ENCODE measurements around the gene DUT. TPM values are rescaled to one million over a fixed set of nuclear protein-coding genes. Genes with fewer than 3 reads are reported as not detected.

DUT gene
- total RNA-seq, 1 donor from 2014 or later: 150 TPM

DNA sequence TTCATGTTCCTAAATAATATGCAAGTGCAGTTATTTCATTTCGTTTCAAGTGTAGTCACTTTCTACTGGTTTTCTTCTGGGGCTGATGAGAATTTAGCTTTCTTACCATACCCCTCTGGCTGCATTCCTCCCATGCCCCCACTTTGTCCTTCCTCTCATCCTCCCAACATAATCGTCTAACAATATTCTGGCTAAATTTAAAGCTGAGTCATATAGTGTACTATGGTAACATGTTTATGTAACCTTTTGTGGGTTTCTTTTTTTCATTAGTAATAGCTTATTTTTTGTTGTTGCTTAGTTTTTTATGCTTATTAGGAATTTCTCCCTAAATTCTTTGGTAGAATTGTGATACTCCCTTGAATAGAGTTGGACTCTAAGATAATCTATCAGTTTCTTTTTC is 30.5 kb downstream of the DUT start:
- no peak overlapping the region for H3K4me3 ChIP-seq
- H3K27ac ChIP-seq: no peak overlapping the region
- no peak for TF ChIP-seq CTCF (IDR thresholded peaks at IDR 0.05)
- no peaks in the 10 kb centered on the region for H3K36me3 ChIP-seq
- DNase-seq (ENCODE audit: low spot score in 2 of 2): no peak
- H3K27me3 ChIP-seq: no peaks in the 10 kb centered on the region
- intact Hi-C loops (cut with DNase I): no loop called here
- H3K4me1 ChIP-seq: peaks cover 0 to 10% of the 10 kb centered on the region in 2 donors
- no peaks in the 10 kb centered on the region for H3K9me3 ChIP-seq

- Histone ChIP-seq H3K4me3 (no peak overlapping the region), H3K27ac (no peak overlapping the region), H3K36me3 (no peaks in the 10 kb centered on the region), H3K4me1 (peaks cover 0 to 6% of the 10 kb centered on the region in 2 donors), H3K27me3 (no peaks in the 10 kb centered on the region), H3K9me3 (no peaks in the 10 kb centered on the region)
- intact Hi-C loops (cut with DNase I): no loop called here
- no peak for TF ChIP-seq CTCF (IDR thresholded peaks at IDR 0.05)
- DNase-seq (ENCODE audit: low spot score in 2 of 2): no peak
These were observed 32.2 kb downstream of the DUT start for GRCh38 chr15:48363474-48363873.

DNA sequence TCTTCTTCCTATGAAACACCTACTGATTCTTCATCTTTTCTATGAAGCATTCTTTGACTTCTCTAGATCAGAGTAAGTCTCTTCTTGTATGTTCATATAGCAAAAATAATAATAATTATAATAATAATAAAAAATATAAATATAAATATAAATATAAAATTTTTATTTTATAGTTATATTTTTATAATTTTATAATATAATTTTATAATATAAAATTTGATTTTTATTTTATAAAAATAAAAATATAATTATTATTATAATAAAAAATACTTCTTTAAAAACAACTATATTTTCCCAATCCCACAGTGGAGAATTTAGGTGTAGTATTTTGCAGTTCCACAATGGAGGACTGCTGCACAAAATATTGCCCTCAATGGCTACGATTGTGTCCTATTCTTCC is 34.3 kb downstream of the DUT start:
- Histone ChIP-seq H3K27me3 (no peaks in the 10 kb centered on the region), H3K4me3 (no peak overlapping the region), H3K9me3 (no peaks in the 10 kb centered on the region), H3K36me3 (no peaks in the 10 kb centered on the region), H3K4me1 (no peaks in the 10 kb centered on the region), H3K27ac (no peak overlapping the region)
- no peak for TF ChIP-seq CTCF (IDR thresholded peaks at IDR 0.05)
- intact Hi-C loops (cut with DNase I): no loop called here
- DNase-seq (ENCODE audit: low spot score in 2 of 2): no peak

DNA sequence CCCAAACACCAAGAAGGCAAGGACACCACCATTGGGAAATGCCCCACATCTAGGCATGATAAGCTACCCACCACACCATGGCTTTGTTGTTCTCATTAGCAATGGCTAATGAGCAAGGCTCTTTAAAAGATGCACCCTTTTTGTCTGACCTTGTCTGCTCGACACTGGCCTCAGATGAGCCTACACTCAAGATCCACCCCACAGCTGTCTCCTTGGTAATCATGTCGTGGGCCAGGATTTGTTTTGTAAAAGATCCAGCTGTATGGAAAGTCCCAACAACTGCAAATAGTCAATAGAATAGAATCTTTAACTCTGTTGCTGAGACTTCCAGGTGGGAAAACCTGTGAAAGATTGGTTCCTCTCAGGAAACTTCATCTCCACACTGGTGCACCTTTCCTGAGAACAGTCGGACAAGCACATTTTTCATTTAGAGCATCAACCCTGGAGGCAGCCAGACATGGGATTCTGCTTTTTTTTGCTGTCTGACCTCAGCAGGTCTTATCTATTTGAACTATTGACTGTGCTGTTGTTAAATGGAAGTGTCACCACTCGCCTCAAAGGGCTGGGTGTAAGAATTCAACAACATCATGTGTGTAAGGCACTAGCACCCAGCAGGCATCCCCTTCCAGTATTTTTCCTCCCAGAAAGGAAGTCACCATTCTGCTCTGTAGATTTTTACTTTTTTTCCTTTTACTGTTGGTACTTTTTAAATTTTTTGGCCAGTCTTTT is 35.5 kb downstream of the DUT start:
- intact Hi-C loops (cut with DNase I): no loop called here

GRCh38 chr15:48367483-48367882 is 36.3 kb downstream of the DUT start:
- H3K27ac ChIP-seq: no peak overlapping the region
- intact Hi-C loops (cut with DNase I): no loop called here

More for the DNA sequence above, 35.5 kb downstream of the DUT start:
- H3K36me3 ChIP-seq: no peaks in the 10 kb centered on the region
- H3K27me3 ChIP-seq: no peaks in the 10 kb centered on the region
- no peak overlapping the region for H3K4me3 ChIP-seq
- no peak for DNase-seq (ENCODE audit: low spot score in 2 of 2)
- H3K4me1 ChIP-seq: no peaks in the 10 kb centered on the region
- no peak for TF ChIP-seq CTCF (IDR thresholded peaks at IDR 0.05)
- no peaks in the 10 kb centered on the region for H3K9me3 ChIP-seq
- H3K27ac ChIP-seq: no peak overlapping the region

More at GRCh38 chr15:48367483-48367882, 36.3 kb downstream of the DUT start:
- no peaks in the 10 kb centered on the region for H3K36me3 ChIP-seq
- no peak overlapping the region for H3K4me3 ChIP-seq
- H3K27me3 ChIP-seq: no peaks in the 10 kb centered on the region
- DNase-seq (ENCODE audit: low spot score in 2 of 2): no peak
- no peaks in the 10 kb centered on the region for H3K4me1 ChIP-seq
- no peak for TF ChIP-seq CTCF (IDR thresholded peaks at IDR 0.05)
- no peaks in the 10 kb centered on the region for H3K9me3 ChIP-seq
